GM19023 (cell line): Measurements from ENCODE around the gene IGF1R.

Experiments used
- ATAC-seq: cut with Tn5 transposase; IDR thresholded peaks from one replicate; pipeline ENCODE4 v1.9.1; 2021; ENCODE audit warnings: mild to moderate bottlenecking, moderate library complexity; ENCODE audit not compliant: unreplicated experiment

Gene IGF1R

DNA sequence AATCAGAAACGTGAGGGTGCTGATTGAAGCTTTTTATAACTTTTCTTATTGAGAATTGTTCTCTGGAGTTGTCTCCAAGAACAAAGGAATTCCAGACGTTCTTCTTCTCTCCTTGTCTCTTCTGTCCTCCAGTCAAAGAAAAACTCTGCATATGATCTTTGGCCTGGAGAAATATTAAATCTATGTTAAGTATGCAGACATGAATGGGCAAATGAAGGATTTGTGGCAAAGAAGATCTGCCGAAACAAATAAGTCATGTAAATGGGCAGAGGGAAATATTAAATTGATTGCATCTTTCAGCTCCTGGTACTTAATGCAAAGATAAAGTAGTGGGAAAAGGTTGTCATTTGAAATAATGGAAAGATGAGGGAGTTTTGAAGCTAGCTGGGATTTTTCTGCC, 74.9 kb downstream of the IGF1R start:
- no peak for ATAC-seq

DNA sequence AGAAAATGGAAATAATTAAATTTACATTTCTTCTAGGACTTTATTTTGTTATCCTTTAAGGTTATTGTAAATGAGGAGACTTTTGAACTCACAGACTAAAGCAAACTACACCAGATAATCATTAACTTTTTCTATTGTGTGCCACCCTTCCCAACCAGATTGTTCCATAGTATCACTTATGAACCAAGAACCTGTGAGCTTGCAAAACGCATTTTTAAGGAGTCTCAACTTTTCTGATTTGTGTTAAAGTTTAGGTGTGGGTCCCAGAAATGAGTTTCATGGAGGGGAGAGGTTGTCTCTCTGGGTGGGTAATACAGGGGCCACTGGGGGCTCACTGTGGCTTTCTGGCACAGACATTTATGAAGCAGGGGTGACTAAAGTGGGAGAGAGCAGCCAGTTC, 75.7 kb downstream of the IGF1R start:
- ATAC-seq, result no peak

DNA sequence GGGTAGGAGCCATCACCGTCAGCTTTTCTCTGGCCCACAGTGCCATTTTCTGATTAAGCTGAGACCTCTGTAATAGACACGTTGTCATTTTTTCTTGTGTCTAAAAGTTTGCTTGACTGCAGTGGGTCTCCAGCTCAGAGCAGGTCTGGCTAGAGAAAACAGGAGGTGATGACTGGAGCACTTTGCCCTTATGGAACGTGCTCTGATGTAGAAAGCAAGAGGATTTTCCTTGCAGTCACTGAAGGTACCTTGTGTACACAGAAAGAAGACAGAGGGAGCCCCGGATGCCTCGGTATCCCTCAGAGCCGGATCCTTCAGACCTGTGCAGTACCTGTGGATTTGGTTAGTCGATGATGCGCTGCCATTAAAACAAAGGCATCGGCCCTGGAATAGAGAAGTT, 76.2 kb downstream of the IGF1R start:
- ATAC-seq, result no peak

GRCh38 chr15:98725874-98726273, 77.5 kb downstream of the IGF1R start:
- ATAC-seq, result no peak

DNA sequence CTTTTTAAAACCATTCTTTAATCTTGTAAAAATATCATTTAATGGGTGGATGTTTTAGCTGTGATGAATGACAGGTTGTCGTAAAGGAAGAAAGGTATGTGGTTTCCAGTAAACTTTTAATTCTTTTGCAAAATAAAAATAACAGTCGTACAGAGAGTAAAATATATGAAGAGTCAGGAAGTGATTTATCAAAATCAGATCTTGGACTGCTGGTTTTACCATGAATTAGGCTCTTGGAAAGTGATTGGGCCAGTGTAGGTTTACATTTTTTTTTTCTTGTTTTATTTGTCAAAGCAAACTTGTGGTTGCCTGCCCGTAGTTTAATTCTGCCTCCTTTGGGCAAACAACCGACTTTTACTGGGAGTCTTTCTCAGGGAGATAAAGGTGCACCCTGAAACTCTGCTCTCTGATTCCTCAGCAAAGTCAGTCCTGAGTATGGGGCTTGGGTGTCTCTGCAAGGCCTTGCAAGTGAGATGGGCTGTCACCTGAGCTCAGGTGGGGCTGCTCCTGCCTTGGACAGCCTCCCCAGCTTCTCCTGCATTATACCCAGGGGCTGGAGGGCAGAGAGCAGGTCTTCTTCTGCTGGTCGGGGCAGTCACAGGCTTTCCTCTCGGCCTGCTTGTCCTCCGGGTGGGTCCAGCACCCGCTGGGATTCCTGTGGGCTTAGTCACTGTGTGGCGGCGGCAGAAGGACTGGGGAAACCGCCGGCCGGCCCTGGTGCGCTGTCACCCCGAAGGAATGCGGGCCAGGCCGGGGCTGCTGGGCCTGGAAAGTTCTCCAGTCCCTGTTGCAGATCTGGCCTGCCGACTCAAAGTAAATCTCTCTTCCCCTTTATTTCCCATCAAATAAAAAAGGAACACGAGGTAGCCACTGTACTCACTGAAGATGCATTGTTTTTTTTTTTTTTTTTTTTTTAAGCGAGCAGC, 79.0 kb downstream of the IGF1R start:
- ATAC-seq, result no peak

- ATAC-seq, result no peak
These were observed 79.9 kb downstream of the IGF1R start for GRCh38 chr15:98728082-98728810.

- no peak for ATAC-seq
These were observed 80.4 kb downstream of the IGF1R start for GRCh38 chr15:98728811-98729160.

GRCh38 chr15:98729446-98730042, 81.2 kb downstream of the IGF1R start:
- no peak for ATAC-seq

- no peak for ATAC-seq
These were observed 82.7 kb downstream of the IGF1R start for GRCh38 chr15:98730860-98731711.

- no peak for ATAC-seq
These were observed 83.5 kb downstream of the IGF1R start for GRCh38 chr15:98731712-98732450.

GRCh38 chr15:98733098-98733497, 84.8 kb downstream of the IGF1R start:
- ATAC-seq, result no peak

GRCh38 chr15:98734466-98735199, 86.3 kb downstream of the IGF1R start:
- no peak for ATAC-seq

DNA sequence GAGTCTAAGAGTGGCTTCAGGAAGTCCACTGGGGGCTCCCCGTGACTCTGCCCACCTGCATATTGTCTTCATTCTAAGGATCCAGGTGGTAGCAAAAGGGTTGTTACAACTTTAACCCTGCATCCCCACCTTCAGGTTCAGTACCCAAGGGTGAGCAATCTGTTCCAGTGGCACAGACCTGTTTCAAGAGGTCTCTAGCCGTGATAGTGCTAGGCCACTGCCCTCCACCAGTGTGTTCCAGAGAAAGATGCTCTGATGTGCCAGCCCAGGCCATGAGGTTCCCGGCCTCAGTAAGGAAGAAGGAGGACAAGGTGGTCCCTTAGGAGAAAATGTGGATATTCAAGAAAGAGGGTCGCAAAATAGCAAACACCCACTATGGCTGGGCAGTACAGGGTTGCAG, 87.0 kb downstream of the IGF1R start:
- ATAC-seq, result no peak

DNA sequence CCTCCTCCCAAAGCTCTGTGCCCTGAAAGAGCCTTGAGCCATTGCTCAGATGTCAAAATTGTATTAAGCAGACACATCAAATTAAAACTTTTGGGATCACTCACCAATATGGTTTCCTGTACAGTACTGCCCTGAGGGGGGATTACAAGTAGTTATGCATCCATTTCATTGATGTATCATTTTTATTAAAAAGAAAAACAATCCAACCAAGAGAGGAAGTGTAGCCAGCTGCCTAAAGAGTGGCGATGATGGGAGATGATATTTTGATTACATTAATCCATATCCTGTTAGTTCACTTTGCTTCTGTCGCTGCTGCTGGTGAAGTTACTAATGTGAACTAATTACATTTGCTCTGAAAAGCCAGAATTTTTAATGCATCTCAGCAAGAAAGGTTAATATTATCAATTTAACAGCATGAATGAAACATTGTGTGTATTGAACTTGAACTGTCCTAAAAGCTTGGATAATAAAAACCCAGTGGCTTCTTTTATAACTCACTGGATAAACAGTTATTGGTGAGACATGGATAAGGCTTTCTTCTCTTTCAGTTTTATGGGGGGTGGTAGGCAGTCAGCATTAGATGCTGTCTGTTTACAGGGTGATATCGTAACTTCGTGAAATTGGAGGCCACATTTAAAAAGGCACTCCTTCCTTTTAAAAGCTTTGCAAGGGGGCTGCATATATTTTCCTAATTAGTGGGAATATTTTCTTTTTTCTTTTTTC, 87.7 kb downstream of the IGF1R start:
- no peak for ATAC-seq

- no peak for ATAC-seq
These were observed 88.8 kb downstream of the IGF1R start for GRCh38 chr15:98737159-98737558.

GRCh38 chr15:98737721-98738120, 89.4 kb downstream of the IGF1R start:
- no peak for ATAC-seq

DNA sequence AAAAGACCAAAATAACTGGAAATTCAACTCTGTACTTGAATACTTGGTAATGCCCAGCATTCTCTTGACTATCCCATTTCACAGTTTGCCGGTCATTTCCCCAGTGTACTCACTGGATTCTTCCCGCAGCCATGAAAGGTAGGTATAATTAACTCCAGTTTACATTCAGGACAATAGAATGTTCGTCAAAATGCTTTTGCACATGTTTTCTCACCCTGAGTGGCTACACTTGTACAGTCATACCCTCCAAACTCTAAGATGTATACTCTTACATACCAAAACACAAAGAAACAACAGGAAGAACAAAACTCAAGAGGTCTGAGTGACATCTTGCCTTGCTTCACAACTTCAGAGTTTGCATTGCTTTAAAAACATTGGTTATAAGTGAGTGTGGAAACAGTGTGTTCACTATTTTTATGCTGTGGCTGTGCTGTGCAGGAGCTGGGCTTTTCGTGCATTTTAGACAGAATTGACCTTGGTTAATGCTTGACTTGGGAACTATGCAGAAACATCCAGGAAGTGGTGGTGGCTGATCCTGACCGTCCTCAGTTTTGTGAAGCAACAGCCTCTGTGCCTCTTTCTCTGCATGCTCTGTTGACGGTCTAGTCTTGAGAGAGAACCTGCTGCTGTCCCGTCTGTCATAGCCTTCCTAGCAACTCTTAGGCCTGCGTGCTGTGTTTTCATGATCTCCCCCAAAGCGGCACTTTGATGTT, 90.5 kb downstream of the IGF1R start:
- no peak for ATAC-seq

- ATAC-seq, result no peak
These were observed 92.0 kb downstream of the IGF1R start for GRCh38 chr15:98740295-98740694.
